HEK293 (cell line): ENCODE data around the gene MARCHF9.
A peak's percentile ranks its signal among the peaks of the same experiment; 100 is the strongest.

Source experiments
- AEBP2 ChIP-seq: fragments of 450-650 bp; formaldehyde crosslinking; IDR thresholded peaks from 2 replicates; pipeline ENCODE4 v1.5.1; 2016; ENCODE audit warnings: missing biosample characterization, missing genetic modification characterization, borderline replicate concordance
- PRDM6 ChIP-seq: fragments of 450-650 bp; formaldehyde crosslinking; IDR thresholded peaks from 2 replicates; pipeline ENCODE4 v1.5.1; 2017; ENCODE audit warnings: missing biosample characterization, missing genetic modification characterization
- SP2 ChIP-seq: fragments of 450-650 bp; formaldehyde crosslinking; IDR thresholded peaks from 2 replicates; pipeline ENCODE4 v1.5.1; 2016; ENCODE audit warnings: missing biosample characterization, missing genetic modification characterization
- SP7 ChIP-seq: fragments of 450-650 bp; formaldehyde crosslinking; IDR thresholded peaks from 2 replicates; pipeline ENCODE4 v1.5.1; 2016; ENCODE audit warnings: missing biosample characterization, missing genetic modification characterization
- ZBTB20 ChIP-seq: fragments of 450-650 bp; formaldehyde crosslinking; IDR thresholded peaks from 2 replicates; pipeline ENCODE4 v1.5.1; 2016; ENCODE audit warnings: missing biosample characterization, missing genetic modification characterization
- ZBTB26 ChIP-seq: fragments of 450-650 bp; formaldehyde crosslinking; optimal IDR thresholded peaks from 2 replicates; pipeline ENCODE3; 2016; ENCODE audit warnings: missing biosample characterization, mild to moderate bottlenecking, missing genetic modification characterization
- ZNF169 ChIP-seq: fragments of 450-650 bp; formaldehyde crosslinking; IDR thresholded peaks from 2 replicates; pipeline ENCODE4 v1.5.1; 2016; ENCODE audit warnings: missing biosample characterization, missing genetic modification characterization
- ZNF23 ChIP-seq: fragments of 450-650 bp; formaldehyde crosslinking; IDR thresholded peaks from 2 replicates; pipeline ENCODE4 v1.5.1; 2016; ENCODE audit warnings: missing biosample characterization, missing genetic modification characterization, borderline replicate concordance
- ZNF341 ChIP-seq: fragments of 450-650 bp; formaldehyde crosslinking; IDR thresholded peaks from 2 replicates; pipeline ENCODE4; 2016; ENCODE audit warnings: low read depth, missing biosample characterization, missing genetic modification characterization
- ZNF391 ChIP-seq: fragments of 450-650 bp; formaldehyde crosslinking; IDR thresholded peaks from 2 replicates; pipeline ENCODE4 v1.5.1; 2016; ENCODE audit warnings: low read depth, missing biosample characterization, missing genetic modification characterization, borderline replicate concordance
- ZNF404 ChIP-seq: fragments of 450-650 bp; formaldehyde crosslinking; IDR thresholded peaks from 2 replicates; pipeline ENCODE4 v1.5.1; 2017; ENCODE audit warnings: missing biosample characterization, missing genetic modification characterization
- ZNF423 ChIP-seq: fragments of 450-650 bp; formaldehyde crosslinking; IDR thresholded peaks from 2 replicates; pipeline ENCODE4 v1.5.1; 2016; ENCODE audit warnings: missing biosample characterization, missing genetic modification characterization
- ZNF510 ChIP-seq: fragments of 450-650 bp; formaldehyde crosslinking; IDR thresholded peaks from 2 replicates; pipeline ENCODE4 v1.5.1; 2018; ENCODE audit warnings: mild to moderate bottlenecking, missing genetic modification characterization, missing biosample characterization; ENCODE audit not compliant: insufficient replicate concordance
- ZNF610 ChIP-seq: fragments of 450-650 bp; formaldehyde crosslinking; IDR thresholded peaks from 2 replicates; pipeline ENCODE4 v1.5.1; 2016; ENCODE audit warnings: missing biosample characterization, missing genetic modification characterization, borderline replicate concordance
- TF ChIP-seq, protein P1 (sequence below): fragments of 450-650 bp; formaldehyde crosslinking; IDR thresholded peaks from 2 replicates; pipeline ENCODE4 v1.5.1; 2016; ENCODE audit warnings: missing biosample characterization, missing genetic modification characterization
- TF ChIP-seq, protein P2 (sequence below): fragments of 450-650 bp; formaldehyde crosslinking; IDR thresholded peaks from 2 replicates; pipeline ENCODE4 v1.5.0; 2017; ENCODE audit warnings: missing biosample characterization, missing genetic modification characterization, borderline replicate concordance

The MARCHF9 gene

DNA sequence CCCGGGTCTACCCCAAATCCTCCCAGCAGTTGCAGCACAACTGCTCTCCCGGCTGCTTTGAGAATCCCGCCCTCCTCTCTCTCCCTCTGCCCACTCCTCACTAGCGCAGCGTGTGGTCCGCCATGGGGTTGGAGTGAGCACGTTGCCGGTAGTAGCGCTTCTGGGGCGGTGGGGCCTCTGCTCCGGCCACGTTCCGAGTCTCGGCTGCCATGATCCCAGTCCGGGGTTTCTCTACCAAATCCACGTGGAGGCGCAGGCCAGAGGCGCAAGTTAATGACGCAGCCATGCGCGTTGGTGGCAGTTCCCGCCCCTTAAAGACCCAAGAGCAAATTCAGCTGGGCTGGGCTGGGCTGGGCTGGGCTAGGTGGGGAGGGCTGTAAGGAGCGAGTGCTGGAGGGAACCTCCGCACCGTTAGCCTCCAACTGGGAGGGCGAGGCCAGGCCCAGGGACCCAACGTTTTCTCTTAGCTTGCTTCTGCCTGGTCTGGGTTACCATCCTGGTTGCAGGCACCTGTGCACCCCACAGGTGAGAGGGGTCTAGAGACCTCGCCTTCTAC lies 17.0 kb downstream of the MARCHF9 start, which contains the start of gene METTL1 (continued):
- TF ChIP-seq, protein P1, sequence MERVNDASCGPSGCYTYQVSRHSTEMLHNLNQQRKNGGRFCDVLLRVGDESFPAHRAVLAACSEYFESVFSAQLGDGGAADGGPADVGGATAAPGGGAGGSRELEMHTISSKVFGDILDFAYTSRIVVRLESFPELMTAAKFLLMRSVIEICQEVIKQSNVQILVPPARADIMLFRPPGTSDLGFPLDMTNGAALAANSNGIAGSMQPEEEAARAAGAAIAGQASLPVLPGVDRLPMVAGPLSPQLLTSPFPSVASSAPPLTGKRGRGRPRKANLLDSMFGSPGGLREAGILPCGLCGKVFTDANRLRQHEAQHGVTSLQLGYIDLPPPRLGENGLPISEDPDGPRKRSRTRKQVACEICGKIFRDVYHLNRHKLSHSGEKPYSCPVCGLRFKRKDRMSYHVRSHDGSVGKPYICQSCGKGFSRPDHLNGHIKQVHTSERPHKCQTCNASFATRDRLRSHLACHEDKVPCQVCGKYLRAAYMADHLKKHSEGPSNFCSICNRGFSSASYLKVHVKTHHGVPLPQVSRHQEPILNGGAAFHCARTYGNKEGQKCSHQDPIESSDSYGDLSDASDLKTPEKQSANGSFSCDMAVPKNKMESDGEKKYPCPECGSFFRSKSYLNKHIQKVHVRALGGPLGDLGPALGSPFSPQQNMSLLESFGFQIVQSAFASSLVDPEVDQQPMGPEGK (tag by site-specific recombination), result peak; percentile 85
- TF ChIP-seq ZNF341 (tag by site-specific recombination) (no peak), SP7 (tag by site-specific recombination) (peak; percentile 93), ZNF169 (tag by site-specific recombination) (no peak), ZNF404 (tag by site-specific recombination) (no peak), ZNF23 (tag by site-specific recombination) (no peak), SP2 (tag by site-specific recombination) (peak; percentile 85), ZNF423 (tag by site-specific recombination) (peak; percentile 8; the same call in 1 of the 2 replicates), ZNF610 (peak; percentile 55; the same call in 1 of the 2 replicates), ZNF391 (tag by site-specific recombination) (peak; percentile 75; the same call in 1 of the 2 replicates), ZBTB20 (tag by site-specific recombination) (peak; percentile 98), ZBTB26 (tag by site-specific recombination) (no peak), AEBP2 (tag by site-specific recombination) (no peak), ZNF510 (tag by site-specific recombination) (no peak), PRDM6 (tag by site-specific recombination) (no peak)
- TF ChIP-seq, protein P2, sequence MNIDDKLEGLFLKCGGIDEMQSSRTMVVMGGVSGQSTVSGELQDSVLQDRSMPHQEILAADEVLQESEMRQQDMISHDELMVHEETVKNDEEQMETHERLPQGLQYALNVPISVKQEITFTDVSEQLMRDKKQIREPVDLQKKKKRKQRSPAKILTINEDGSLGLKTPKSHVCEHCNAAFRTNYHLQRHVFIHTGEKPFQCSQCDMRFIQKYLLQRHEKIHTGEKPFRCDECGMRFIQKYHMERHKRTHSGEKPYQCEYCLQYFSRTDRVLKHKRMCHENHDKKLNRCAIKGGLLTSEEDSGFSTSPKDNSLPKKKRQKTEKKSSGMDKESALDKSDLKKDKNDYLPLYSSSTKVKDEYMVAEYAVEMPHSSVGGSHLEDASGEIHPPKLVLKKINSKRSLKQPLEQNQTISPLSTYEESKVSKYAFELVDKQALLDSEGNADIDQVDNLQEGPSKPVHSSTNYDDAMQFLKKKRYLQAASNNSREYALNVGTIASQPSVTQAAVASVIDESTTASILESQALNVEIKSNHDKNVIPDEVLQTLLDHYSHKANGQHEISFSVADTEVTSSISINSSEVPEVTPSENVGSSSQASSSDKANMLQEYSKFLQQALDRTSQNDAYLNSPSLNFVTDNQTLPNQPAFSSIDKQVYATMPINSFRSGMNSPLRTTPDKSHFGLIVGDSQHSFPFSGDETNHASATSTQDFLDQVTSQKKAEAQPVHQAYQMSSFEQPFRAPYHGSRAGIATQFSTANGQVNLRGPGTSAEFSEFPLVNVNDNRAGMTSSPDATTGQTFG (tag by site-specific recombination), result no peak
